SK-MEL-5 (cell line): ENCODE results near the gene ARL17B. TPM values are rescaled to one million over a fixed set of nuclear protein-coding genes. Genes with fewer than 3 reads are reported as not detected.

ENCODE experiments used
- small RNA-seq, 2 experiments: library from RNA; depleted of rRNA; stranded (forward); fragments of <200 nt; gene quantifications; one replicate each; pipeline ENCODE3, GENCODE V24; 2014
- total RNA-seq: library from RNA; depleted of rRNA; stranded (reverse); fragments of >200 nt; shearing (Covaris generic); gene quantifications from 2 replicates; pipeline ENCODE4 v1.2.3, GENCODE V29; 2014; rRNA removed

ARL17B gene
- total RNA-seq, 1 experiment from 2014 or later, result 4.6 TPM

Small RNA genes lying within 50 kb of the gene (small RNA-seq; reads per million reads assigned to genes)
- gene RN7SL656P, result 0 reads per million in 2 experiments

Other genes starting within 250 kb of the ARL17B start
- gene KANSL1, start 168.3 kb downstream of the ARL17B start, total RNA-seq, result 34.7 and 35.6 TPM in 2 replicates
- gene LRRC37A, start 66.6 kb downstream of the ARL17B start, total RNA-seq, result 2.3 and 2.5 TPM in 2 replicates
- 5.9 and 7.5 TPM in 2 replicates for gene LRRC37A2, start 150.7 kb upstream of the ARL17B start, total RNA-seq
- gene ARL17A, start 217.9 kb upstream of the ARL17B start, total RNA-seq, result 2.4 and 2.6 TPM in 2 replicates
- 48.5 and 54.3 TPM in 2 replicates for gene NSF, start 228.9 kb upstream of the ARL17B start, total RNA-seq